LNCAP (cell line): ENCODE measurements around the gene LUC7L2.

Source experiments
- CTCF ChIP-seq: fragments of 450-650 bp; IDR thresholded peaks from 2 replicates; pipeline ENCODE4 v1.5.1; 2017; ENCODE audit warnings: mild to moderate bottlenecking

LUC7L2 gene

GRCh38 chr7:139370943-139371313, 11.2 kb downstream of the LUC7L2 start:
- TF ChIP-seq CTCF: no peak

- no peak for TF ChIP-seq CTCF
These were observed 14.6 kb downstream of the LUC7L2 start for GRCh38 chr7:139374246-139374645.

DNA sequence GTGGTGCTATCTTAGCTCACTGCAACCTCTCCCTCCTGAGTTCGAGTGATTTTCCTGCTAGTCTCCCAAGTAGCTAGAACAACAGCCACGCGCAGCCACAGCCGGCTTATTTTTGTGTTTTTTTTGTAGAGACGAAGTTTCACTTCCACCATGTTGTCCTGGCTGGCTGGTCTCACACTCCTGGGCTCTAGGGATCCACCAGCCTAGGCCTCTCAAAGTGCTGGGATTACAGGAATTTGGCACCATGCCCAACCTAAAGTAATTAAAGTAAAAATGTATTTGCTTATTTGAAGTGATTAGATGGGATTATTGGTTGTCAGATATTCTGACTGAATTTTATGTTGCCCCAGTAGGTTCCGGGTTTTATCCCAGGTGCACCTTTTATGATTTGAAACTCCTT, 22.7 kb downstream of the LUC7L2 start:
- no peak for TF ChIP-seq CTCF

DNA sequence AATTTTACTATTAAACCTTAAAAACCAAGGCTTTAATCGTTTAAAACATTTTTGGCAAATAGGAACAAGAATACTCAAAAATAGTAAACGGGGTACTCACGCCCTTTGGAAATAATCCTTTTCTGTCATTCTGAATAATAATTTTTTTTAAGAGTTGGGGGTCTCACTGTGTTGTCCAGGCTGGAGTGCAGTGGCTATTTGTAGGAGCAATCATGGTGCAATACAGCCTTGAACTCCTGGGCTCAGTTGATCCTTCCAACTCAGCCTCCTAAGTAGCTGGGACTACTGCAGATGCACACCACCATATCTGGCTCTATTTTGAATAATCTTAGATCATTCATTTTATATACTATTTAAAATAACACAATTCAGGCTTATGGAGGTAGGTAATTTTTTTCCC, 24.9 kb downstream of the LUC7L2 start:
- TF ChIP-seq CTCF: no peak

DNA sequence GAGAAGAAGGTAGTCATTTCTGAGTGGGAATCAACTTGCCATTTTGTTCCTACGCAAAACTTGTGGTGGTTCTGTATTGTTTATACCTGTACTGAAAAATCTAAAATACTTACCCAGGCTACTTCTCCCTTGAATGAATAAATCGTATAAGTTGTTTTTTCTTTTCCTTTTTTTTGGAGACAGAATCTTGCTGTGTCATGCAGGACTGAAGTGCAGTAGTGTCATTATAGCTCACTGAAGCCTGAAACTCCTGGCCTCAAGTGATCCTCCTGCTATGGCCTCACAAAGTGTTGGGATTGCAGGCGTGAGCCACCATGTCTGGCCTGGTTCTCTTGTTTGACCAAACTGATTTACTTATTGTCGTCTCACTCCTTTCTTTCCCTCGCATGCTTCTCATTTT, 27.9 kb downstream of the LUC7L2 start:
- no peak for TF ChIP-seq CTCF

DNA sequence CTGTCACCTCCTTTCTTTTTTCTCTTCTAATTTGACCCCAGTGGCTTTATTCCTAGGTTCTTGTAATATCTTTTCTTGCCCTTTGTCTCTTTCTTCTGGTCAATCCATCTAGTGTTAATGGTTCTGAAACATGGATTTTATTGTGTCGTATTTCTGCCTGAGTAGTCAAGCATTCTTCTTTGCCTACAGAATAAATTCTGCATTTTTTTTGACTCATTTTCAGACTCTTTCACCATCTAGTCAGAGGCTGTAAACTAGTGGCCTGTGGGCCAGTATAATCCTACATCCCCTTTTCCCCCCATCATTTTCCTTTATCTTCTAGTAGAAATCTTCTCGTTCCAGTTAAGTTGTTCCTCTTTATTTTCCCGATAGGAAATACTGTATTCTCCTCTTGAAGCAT, 29.4 kb downstream of the LUC7L2 start:
- no peak for TF ChIP-seq CTCF

GRCh38 chr7:139389774-139390173, 30.1 kb downstream of the LUC7L2 start:
- no peak for TF ChIP-seq CTCF

DNA sequence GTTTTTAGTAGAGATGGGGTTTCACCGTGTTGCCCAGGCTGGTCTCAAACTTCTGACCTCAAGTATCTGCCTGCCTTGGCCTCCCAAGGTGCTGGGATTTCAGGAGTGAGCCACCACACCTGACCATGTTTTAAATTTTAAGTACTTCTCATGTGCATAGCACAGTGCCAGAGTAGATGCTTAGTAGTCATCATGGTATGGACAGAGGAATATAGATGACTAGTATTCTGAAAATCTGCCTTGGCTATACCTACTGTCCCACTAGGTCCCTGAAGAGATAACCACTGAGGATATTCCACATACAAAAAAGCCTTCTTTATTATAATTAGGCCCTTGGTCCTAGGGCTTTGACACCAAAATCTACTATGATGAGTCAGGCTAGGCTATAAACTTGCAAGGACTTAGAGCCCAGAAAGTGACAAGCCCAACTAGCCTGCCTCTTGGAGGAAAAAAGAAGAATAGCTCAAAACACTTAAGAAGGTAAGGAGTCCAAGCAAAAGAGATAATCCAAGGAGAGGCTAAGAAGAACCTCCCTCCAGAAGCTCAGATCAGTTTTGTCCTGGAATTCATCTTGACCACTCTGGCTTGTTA, 34.0 kb downstream of the LUC7L2 start:
- no peak for TF ChIP-seq CTCF
